Measurements from ENCODE around the gene ELAC2.
"Not testable (repeated sequence)": the region's sequence is repeated elsewhere in the genome, so short reads cannot be mapped to it uniquely, and the experiment has no call there.

ELAC2 gene

DNA sequence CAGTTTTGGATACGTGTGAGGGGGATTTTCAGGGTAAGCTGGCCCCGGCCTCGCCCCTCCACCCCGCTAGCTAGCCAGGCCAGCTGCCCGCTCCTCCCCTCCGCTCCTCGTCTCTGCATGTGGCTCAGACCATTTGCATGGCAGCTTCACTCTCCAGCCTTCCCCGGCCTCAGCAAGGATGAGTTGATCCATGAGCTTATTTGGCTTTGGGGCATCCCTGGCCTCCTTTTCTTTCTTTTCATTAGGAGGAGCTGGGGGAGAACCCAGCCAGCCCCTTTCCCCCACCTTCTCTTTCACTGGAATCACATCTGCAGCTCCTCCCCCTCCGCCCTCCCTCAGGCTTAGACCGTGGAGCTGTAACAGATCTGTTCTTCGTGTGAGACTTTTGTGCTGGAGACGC is 30.7 kb downstream of the ELAC2 start:
- no peak for DNase-seq

DNA sequence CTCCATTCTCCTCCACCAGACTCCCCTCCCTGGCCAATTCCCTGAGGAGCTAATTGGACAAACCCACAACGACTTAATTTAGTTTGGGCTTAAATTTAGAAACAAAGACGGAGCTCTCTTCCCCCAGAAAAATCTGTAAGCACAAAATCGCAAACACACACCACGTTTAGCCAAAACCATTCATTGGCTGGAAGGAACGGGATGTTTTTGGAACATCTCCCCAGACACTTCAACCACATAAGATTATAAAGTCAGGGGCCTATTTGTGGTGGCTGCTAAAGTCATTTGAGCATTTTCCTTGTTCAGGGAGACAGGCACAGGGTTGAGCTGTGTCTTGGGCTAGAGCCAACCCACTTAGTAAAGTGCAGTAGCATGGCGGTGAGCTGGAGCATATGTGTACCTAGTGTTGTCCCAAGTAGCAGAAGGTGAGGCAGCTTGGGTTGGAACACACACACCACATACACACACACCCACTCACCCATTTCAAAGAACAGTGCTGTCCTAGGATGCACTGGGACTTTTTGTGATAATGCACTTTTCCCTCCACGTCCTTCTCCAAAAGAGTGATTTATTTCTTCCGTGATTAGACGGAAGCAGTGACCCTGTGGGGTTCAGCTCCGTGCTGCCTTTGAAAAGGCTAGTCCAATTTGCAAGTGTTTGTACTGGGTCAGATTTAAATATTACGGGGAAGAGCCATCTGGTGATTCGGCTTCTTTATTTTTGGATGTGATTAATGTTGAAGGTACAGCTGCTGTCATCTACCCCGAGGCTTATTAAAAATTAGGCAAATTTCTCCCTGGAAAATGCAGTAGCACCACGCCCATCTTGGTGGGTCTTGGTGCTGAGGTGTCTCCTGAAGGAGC is 32.2 kb downstream of the ELAC2 start:
- DNase-seq = no peak

DNA sequence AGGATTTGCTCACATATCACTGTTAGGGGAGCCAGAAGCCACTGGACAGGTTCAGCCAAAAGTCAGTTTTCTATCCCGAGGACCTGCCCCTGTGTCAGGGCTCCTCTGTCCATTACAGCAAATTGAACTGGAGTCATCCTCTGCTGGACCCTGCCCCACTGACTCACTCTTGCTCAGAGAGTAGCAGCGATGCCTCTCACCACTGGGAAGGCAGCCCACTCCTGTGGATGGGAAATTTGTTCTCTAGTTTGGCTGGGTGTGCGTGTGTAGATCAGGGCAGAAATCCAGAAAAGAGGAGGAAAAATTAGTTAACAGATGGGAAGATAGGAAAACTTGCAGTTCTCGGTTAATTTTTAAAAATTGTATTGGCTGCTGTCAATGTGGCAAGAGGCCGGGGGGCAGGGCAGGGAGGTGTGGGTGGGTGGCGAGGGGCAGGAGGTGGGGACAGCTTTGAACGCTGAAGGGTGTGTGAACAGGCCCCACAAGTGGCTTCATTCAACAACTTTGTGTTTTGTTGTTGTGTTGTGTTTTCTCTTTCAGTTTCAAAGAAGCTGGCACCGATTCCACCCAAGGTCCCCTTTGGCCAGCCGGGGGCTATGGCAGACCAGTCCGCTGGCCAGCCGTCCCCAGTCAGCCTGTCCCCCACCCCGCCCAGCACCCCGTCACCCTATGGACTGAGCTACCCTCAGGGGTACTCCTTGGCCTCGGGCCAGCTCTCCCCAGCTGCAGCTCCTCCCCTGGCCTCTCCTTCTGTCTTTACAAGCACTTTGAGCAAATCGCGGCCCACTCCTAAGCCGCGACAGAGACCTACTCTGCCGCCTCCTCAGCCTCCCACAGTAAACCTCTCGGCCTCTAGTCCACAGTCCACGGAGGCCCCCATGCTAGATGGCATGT is 33.6 kb downstream of the ELAC2 start:
- DNase-seq = no peak

DNA sequence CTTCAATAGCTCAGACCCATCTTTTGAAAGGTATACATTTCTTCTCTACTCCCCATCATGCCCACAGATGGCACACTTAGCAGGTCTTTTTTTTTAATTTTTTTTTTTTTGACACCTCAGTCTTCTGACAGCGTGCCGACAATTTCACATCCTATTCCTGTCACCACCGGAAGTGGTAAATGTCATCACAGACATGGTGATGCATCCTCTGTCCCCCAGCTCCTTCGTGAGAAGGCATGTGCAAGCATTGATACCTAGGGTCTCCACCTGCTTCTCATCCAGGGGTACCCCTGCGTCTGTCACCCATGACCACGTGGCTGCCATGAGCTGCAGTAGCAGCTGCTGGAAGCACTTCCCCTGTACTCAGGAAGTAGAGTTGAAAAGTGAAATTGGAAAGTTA is 35.6 kb downstream of the ELAC2 start:
- DNase-seq = no peak

DNA sequence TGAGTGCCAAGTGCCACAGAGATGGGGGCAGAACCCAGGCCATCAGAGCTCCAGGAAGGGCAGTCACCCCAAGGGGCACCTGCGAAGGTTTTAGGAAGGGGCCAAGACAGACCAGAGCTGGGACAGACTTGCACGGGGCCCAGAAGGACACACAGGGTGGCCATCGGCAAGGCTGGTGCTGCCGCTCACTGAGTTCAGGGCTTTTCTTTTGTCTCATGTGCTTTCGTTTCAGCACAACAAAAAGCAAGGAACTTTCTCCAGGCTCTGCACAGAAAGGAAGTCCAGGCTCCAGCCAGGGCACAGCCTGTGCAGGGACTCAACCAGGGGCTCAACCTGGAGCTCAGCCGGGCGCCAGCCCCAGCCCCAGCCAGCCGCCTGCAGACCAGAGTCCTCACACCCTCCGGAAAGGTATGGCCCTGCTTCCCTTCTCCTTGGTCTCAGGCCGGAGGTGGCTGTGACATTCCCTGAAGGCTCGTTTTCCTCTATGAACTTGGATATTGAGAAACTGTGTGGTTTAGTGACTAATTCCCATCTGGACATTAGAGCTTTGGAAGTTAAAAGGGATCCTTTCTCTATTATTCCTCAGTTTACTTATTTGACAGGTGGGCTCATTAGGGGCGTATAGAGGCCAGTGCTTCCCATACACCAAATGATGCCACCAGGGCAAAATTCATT is 37.9 kb downstream of the ELAC2 start:
- no peak for DNase-seq

DNA sequence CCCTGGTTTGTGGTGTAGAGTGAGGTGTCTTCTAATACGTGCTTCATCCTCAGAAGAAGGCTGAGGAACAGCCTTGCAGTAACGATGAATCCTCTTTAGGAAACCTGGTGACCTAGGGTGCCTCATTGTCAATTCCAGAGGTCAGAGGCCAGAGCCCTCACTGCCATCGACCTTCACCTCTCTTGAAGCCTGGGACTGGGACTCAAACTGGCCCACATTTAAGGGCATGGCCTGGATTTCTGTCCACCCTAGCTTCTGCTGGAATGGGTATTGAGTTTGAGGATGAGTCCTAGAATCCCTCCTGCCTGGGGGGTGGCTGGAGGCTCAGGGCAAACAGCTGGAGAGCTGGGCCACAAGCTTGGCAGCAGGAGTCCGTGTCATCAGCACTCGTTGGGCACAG is 38.6 kb downstream of the ELAC2 start:
- DNase-seq = no peak

DNA sequence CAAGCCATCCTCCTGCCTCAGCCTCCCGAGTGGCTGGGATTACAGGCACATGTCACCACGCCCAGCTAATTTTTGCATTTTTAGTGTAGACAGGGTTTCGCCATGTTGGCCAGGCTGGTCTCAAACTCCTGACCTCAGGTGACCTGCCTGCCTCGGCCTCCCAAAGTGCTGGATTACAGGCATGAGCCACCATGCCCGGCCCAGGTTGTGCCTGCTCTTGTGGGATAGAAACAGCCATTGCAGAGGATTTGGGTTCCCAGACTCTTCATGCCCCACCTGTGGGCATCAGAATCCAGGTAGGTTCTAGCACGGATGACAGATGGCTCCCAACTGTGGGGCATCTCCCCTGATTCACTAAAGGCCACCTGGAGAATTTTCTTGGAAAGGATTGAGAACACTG is 39.0 kb downstream of the ELAC2 start:
- DNase-seq = not testable (repeated sequence)

DNA sequence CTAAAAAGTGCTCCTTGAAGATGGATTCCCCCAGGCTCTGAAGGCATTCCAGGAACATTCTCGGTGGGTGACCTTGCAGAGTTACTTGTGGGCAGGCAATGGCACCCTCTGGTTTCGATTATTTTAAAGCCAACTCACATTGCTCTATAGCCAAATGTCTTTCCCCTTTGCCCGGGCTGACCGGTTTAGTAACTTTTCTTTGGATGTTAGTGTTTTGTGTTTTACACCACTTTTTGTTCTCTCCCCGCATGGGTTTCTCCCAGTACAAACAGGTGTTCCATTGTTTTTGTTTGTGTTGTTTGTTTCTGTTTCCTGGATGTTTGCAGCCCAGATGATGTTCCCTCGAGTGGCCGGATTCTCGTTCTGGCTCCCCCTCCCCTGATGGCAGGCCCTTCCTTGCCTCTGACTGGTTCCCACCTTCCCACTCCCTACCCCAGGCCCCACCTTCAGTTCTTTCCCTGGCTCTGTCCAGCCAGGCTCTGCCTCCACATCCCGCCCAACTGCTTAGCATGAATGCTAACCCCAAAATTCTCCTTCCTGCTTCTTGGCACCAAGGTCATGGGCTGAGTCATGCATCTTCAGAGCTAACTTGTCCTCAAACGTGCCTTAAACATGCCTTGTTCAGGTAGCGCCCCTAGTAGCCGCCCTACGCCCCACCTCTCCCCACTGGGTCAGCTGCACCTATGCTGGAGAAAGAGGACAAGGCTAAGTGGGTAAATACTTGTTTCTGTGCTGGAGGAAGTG is 40.6 kb downstream of the ELAC2 start:
- DNase-seq = no peak

DNA sequence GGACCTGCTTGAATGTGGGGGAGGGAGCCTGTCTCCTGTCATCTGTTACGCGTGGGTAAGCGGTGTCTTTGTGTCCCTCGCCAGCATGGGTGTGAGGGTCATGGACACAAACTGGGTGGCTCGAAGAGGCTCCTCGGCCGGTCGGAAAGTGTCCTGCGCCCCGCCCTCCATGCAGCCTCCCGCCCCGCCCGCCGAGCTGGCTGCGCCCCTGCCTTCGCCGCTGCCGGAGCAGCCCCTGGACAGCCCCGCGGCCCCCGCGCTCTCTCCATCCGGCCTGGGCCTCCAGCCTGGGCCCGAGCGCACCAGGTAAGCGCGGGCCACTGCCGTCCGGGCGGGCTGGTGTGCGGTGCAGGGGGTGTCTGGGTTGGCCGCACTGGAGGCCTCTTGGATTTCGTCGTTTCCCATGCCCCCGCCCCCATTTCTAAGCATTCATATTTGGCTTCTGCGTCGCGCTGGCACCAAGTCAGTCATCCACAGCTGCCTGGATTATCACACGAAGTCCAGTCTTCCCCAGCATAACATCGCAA is 43.8 kb downstream of the ELAC2 start:
- DNase-seq = no peak

DNA sequence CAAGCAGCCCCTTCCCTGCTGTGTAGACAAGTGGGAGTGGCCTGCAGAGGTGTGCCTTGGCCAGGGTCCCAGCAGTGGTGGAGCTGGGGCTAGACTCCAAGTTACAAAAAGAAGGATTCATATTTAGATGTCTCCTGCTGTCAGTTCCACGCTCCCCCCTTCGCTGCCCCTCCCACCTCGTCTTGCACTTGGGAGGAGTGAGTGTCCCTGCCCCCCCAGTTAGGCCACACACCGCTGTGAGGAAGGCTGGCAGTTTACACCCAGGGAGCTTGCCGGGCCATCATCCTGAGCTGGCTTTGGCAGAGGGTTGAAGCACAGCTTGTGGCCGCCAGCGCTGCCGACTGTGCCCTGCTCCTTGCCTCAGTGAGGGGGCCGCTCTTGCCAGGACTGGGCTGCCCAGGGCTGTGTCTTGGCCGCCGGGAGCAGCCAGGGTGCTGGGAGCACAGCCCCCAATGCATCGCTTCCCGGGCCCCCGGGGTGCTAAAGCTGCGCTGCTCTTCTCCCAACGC is 44.3 kb downstream of the ELAC2 start:
- no peak for DNase-seq

DNA sequence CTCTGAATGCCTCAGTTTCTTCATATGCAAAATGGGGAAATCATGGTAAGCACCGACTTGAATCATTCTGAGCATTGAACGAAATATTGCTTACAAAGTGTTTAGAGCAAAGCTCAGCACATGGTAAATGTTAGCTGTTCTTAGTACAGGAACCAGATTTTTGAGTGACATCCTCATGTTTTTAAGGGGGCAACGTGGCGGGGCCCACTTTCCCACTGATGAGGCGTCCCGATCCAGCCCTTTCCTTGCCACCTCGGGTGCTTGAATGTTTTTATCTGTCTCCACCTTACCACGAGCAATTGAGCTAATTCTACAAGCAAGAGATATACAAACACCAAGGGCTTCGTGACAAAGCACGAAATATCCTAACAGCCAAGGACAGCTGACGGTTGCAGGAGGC is 49.9 kb downstream of the ELAC2 start:
- no peak for DNase-seq

DNA sequence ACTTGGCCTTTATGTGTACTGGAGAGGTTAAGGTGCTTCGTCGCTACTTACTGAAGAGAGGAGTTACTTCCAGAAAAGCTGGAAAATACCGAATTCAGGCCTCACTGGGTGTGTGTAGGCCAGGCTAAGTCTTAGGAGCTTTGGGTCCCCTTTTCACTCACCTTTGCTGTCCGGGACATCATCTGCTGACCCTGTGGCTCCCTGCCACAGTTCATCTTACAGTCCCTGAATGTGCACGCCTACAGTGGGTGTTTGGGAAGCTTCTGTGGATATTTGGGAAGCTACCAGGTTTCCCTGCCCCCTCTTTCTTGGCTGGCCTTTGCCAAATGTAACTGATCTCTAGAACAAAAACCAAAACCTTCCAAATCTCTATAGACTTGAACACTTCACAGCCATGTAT is 51.4 kb downstream of the ELAC2 start:
- DNase-seq = no peak

DNA sequence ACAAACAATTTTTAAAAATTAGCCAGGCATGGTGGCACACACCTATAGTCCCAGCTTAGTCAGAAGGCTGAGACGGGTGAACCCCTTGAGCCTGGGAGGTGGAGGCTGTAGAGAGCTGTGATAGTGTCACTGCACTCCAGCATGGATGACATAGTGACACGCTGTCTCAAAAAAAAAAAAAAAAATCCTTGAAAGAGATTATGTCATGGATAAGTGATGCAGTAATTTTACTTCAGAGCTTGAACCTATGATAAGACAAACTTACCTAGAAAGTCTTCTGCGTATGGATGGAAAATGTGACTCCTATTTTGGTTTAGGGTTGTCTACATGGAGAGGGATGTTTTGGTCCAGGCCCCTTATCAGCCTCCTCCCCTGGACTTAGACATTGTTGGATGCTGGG is 51.8 kb downstream of the ELAC2 start:
- no peak for DNase-seq

DNA sequence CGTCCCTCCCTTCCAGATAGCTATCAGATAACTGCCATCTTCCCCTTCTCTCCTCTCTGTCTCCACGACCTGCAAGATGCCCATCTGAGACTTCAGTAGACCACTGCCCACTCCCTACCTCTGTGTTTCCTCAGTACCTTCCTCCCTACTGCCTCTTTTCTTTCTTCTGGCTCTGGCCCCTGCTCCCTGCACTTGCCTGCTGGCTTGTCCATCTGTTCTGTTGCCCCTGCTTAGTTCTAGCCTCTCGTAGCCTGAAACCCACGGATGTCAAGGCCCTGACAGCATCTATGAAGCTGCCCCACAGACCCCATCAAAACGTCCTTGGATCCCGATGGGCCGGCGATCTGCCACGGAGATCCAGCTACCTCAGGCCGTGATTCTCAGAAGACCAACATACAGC is 53.0 kb downstream of the ELAC2 start:
- no peak for DNase-seq

DNA sequence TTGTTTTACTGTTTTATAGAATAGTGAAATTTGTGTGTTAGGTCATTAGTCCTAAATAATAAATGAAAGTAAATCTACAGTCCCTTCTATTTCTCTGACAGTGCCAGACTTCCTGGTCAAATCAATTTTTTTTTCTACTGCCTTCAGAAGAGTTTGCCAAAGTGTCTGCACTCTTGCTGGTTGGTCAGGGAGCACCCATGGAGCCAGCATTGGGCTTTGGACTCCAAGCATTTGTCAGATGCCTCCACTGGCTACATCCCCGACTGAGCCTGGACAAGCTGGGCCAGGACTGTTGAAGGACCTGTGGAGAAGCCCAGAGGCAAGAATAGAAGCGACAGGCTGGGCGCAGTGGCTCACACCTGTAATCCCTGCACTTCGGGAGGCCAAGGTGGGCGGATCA is 53.7 kb downstream of the ELAC2 start:
- no peak for DNase-seq

DNA sequence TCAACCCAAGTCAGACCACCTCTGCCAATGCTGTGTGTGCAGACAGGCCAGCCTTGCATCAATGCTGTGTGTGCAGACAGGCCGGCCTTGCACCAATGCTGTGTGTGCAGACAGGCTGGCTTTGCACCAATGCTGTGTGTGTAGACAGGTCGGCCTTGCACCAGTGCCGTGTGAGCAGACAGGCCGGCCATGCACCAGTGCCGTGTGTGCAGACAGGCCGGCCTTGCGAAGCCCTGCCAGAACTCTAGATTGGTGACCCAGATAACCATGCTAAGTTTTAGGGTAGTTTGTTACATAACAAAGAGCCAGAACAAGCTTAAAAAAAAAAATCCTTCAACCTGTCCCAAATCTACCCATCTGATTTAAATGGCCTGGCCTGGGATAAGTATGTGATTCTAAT is 54.3 kb downstream of the ELAC2 start:
- no peak for DNase-seq

DNA sequence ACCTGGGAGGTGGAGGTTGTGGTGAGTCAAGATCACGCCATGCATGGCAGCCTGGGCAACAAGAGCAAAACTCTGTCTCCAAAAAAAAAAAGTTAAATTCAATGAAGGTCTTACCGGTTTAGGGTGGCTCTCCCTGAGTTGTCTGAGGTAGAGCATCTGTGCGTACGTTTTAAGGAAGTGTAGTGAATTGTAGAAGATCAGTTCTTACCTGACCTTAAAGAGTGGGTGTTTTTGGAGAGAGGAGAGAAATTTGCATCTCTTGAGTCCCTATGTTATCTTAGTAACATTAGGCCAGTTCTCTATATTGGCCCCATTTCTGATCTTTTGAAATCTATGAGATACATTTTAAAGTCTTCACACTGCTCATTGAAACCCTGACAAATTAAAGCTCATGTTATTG is 56.2 kb downstream of the ELAC2 start:
- no peak for DNase-seq

DNA sequence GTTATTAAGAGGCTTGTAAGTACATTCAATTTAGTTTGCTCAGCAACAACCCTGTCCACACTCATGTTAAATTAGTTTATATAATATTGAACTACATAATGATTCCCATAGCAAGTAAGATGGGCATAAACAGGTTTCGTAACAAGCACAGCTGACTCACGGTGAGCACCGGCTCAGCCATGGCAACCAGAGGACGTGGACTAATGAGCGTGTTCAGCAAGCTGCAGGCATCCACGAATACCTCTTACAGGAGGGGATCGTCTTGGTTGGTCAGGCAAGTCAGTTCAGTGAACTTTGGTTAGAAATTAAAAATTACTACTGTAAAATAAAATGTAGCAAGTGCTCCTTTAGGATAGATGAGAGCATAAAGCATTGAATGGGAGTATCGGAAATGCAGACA is 58.4 kb downstream of the ELAC2 start:
- DNase-seq = peak; percentile 88

DNA sequence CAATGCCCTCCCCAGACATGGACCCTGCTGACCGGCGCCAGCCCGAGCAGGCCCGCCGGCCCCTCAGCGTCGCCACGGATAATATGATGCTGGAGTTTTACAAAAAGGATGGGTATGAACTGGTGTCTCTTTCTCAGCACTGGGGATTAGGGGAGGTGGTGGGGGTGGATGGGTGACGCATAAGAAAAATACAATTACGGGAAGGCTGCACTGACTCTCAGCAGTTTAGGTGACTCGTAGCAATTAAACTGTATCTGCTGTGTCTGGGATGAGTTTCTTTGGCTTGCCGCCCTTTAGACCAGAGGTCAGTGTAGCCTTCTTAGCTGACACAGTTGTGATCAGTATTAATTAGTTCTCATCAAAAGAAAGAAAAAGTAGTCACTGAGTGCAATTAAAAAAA is 59.0 kb downstream of the ELAC2 start:
- DNase-seq = peak; percentile 76

DNA sequence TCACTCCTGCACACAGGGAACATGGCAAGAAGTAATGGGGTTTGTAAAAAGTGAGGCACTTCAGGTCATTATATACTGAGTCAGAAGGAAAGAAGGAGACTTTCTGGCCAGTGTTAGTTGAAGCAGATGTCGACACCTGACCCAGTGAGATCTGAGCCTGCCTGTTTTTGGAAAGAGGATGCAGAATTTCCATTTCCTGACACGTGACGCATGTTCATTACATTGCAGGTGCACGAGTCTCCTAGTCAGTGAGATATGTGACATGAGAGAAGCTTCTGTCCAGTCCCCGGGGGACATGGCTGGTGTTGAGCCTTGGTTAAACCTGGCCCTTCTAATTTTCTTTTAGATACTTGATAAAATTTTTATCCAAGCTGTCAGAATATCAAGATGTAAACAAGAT is 62.3 kb downstream of the ELAC2 start:
- DNase-seq = no peak

DNA sequence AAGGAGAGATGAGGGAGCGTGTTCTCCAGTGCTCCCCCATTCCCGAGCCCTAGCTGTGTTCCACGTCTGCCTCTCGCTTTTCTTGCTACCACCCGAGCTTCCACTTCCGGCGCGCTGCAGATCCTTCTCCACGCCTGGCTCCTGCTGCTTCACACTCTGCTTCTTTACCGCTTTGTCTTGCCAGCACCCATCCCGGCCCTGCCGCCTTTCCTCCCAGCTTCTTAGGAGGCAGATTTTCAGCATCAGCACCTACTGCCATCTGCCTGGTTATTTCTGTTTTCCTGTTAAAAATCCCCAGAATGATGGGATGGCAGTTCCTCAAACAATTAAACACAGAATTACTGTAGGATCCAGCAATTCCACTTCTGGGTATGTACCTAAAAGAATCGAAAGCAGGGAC is 64.7 kb downstream of the ELAC2 start:
- no peak for DNase-seq

DNA sequence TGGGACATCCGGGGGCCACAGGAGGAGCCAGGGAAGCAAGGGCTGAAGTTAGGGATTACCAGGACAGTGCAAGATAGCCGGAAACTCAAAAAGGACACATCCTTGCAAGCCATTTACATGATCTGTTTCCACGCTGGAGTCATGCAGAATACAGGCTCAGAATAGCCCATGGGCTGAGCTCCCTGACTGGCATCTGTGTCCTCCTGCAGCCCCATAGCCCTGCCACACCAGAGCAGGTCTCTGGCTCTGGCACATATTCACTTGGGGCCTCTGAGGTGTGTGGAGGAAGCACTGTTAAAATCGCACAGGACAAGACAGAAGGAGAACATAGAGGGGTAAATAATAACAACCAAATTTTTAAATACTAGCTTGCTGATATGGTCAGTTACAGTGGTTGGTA is 65.8 kb downstream of the ELAC2 start:
- no peak for DNase-seq

Data from kidney glomerular epithelial cell (primary cell).